Esophagus squamous epithelium (tissue), 5 donors: ENCODE data around the gene CAMK2G. TPM values are rescaled to one million over a fixed set of nuclear protein-coding genes. Genes with fewer than 3 reads are reported as not detected.

ENCODE experiments used
- DNase-seq: peaks from one replicate; lab custom pipeline; 2025; lab: John Stamatoyannopoulos, UW
- H3K27ac ChIP-seq, 4 donors: fragments of 200-600 bp; sonication (generic); one replicate each; pipeline ENCODE4 v1.5.1; 2016 to 2019; ENCODE audit warnings: mild to moderate bottlenecking in 1 of 4
- H3K27me3 ChIP-seq, 4 donors: fragments of 200-600 bp; sonication (generic); 1 replicate in 3 of 4; 2 replicates in 1 of 4; pipeline versions ENCODE4 v1.5.1 to v1.6.0; 2017 to 2021; ENCODE audit warnings: antibody characterized with exemption in 1 of 4
- H3K36me3 ChIP-seq, 3 donors: fragments of 200-600 bp; sonication (generic); one replicate each; pipeline ENCODE4 v1.5.1; 2016 to 2019
- H3K4me1 ChIP-seq, 3 donors: fragments of 200-600 bp; sonication (generic); one replicate each; pipeline ENCODE4 v1.5.1; 2017 to 2019
- H3K4me3 ChIP-seq, 4 donors: fragments of 200-600 bp; sonication (generic); 1 replicate in 3 of 4; 2 replicates in 1 of 4; pipeline ENCODE4 v1.5.1; 2016 to 2019; ENCODE audit warnings: mild to moderate bottlenecking in 2 of 4, moderate library complexity in 1 of 4
- H3K9me3 ChIP-seq, 3 donors: fragments of 200-600 bp; sonication (generic); one replicate each; pipeline ENCODE4 v1.5.1; 2016 to 2019
- POLR2A ChIP-seq, 4 donors: fragments of 450-650 bp; IDR thresholded peaks; one replicate each; pipeline ENCODE4 v1.6.1; 2017; ENCODE audit warnings: antibody characterized with exemption in 4 of 4, mild to moderate bottlenecking in 4 of 4, moderate library complexity in 3 of 4
- WGBS, 2 donors: methylation state at CpG; one replicate each; pipeline ENCODE4 v1.1.5; 2018; 5-methylcytosine and 5-hydroxymethylcytosine counted together
- intact Hi-C: fragments of 100-400 bp; cut with DNase I; formaldehyde crosslinking; loops from one replicate; pipeline ENCODE4 v1.15.0; 2022
- total RNA-seq, 4 donors: library from RNA; depleted of rRNA; stranded (reverse); fragments of >200 nt; gene quantifications; one replicate each; pipeline ENCODE4 v1.1.0, GENCODE V29; 2016
- TF ChIP-seq, protein P1 (sequence below), 6 experiments: fragments of 450-650 bp in 4 of 6; fragments of 200-600 bp in 2 of 6; sonication (generic) in 2 of 6; IDR thresholded peaks; one replicate each; pipeline ENCODE4 v1.5.1; 2016 to 2019; ENCODE audit warnings: antibody characterized with exemption in 6 of 6, mild to moderate bottlenecking in 4 of 6, moderate library complexity in 4 of 6
- donor health status: DM: yes; HTN: yes; CAD: no.

CAMK2G gene
- total RNA-seq, 4 donors from 2014 or later: 15.5 to 37.0 (median 28.6) TPM

DNA sequence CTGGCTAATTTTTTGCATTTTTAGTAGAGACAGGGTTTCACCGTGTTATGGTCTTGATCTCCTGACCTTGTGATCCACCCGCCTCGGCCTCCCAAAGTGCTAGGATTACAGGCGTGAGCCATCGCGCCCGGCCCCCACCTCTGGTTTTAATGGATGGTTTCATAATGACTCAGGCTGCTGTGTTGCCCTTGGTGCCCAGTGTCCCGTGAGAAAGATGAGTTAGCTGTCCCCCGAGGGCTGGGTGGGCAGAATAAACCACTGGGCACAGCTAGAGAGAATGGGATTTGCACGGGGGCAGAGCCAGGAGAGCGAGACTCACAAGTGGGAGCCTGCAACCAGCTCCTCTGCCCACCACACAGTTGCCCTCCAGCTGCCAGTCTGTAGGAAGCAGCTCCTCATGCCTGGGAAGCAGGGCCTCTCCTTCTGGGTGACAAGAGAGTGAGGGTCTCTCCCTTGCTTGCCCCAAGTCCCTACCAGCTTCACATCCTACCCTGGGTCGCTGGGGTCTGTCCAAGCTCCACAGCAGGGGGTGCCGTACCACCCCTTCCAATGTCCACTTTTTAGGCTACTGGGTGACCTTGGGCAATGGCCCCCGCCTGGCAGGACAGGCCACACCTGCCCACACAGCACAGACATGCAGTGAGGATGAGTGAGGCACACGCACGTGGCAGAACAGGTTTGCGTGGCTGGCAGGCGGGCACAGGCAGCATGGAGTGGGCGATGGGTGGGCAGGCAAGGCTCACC lies 46.8 kb downstream of the CAMK2G start:
- no peaks in the 10 kb centered on the region for H3K27me3 ChIP-seq
- peaks cover 10 to 84% (median 10%) of the 10 kb centered on the region in 3 donors for H3K36me3 ChIP-seq
- no peak for DNase-seq
- no peak overlapping the region for H3K4me3 ChIP-seq
- TF ChIP-seq POLR2A (IDR thresholded peaks at IDR 0.05): no peak
- TF ChIP-seq, protein P1, sequence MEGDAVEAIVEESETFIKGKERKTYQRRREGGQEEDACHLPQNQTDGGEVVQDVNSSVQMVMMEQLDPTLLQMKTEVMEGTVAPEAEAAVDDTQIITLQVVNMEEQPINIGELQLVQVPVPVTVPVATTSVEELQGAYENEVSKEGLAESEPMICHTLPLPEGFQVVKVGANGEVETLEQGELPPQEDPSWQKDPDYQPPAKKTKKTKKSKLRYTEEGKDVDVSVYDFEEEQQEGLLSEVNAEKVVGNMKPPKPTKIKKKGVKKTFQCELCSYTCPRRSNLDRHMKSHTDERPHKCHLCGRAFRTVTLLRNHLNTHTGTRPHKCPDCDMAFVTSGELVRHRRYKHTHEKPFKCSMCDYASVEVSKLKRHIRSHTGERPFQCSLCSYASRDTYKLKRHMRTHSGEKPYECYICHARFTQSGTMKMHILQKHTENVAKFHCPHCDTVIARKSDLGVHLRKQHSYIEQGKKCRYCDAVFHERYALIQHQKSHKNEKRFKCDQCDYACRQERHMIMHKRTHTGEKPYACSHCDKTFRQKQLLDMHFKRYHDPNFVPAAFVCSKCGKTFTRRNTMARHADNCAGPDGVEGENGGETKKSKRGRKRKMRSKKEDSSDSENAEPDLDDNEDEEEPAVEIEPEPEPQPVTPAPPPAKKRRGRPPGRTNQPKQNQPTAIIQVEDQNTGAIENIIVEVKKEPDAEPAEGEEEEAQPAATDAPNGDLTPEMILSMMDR (IDR thresholded peaks at IDR 0.05): no peak
- H3K9me3 ChIP-seq: no peaks in the 10 kb centered on the region
- peaks cover 0 to 11% (median 0%) of the 10 kb centered on the region in 3 donors for H3K4me1 ChIP-seq
- 57 to 65% methylated on average over 10 to 13 of the region's 19 CpGs for WGBS, 2 donors
- no peak overlapping the region for H3K27ac ChIP-seq
- intact Hi-C loops: no loop called here

DNA sequence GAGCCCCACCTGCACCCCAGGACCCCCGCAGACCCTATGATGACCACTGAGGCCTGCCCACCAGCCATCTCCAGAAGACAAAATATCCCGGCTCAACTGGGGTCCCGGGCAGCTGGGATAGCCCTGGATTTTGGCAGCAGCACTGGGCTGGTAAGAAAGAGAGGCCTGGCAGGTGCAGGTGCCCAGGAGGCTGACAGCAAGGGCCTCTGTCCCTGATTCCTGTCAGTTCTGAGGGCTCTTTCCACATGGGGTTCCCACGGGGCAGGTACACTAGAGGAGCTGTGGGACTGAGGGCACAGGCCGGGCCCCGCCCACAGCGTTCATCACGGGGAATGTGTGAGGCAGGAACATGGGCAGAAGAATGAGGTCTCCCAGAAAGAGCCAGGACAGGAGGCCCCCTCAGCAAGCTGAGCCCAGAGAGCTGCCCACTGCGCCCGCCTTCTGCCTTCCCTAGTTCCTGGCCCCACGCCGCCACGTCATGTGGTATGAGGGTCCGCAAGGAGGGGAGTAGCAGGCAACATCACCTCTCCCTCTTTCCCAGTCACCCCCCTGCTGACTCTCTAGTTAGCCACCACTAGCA lies 50.1 kb downstream of the CAMK2G start:
- no peaks in the 10 kb centered on the region for H3K9me3 ChIP-seq
- DNase-seq: no peak
- intact Hi-C loops: no loop called here
- H3K4me3 ChIP-seq: no peak overlapping the region
- H3K36me3 ChIP-seq: peaks cover 10 to 79% (median 18%) of the 10 kb centered on the region in 3 donors
- 96 to 100% methylated on average over 3 to 10 of the region's 14 CpGs for WGBS, 2 donors
- no peak overlapping the region for H3K27ac ChIP-seq
- H3K4me1 ChIP-seq: peaks cover 7 to 36% (median 10%) of the 10 kb centered on the region in 3 donors
- no peak for TF ChIP-seq POLR2A (IDR thresholded peaks at IDR 0.05)
- TF ChIP-seq, protein P1 (IDR thresholded peaks at IDR 0.05): no peak
- no peaks in the 10 kb centered on the region for H3K27me3 ChIP-seq

DNA sequence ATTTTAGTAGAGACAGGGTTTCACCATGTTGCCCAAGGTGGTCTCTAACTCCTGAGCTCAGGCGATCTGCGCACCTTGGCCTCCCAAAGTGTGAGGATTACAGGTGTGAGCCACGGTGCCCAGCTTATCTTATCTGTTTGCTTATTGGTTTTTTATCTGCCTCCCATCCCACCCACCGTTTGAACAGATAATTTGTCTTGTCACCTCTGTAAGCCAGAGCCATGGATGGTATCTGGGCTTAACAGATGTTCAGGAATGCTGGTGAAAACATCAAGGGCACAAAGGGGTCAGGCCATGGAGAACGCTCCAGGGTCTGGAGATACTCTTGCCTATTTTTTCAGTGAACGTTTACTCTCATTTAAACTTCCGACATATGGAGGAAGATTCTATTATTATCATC lies 51.0 kb downstream of the CAMK2G start:
- H3K4me3 ChIP-seq: no peak overlapping the region
- TF ChIP-seq, protein P1 (IDR thresholded peaks at IDR 0.05): no peak
- TF ChIP-seq POLR2A (IDR thresholded peaks at IDR 0.05): no peak
- intact Hi-C loops: no loop called here
- peaks cover 16 to 44% (median 19%) of the 10 kb centered on the region in 3 donors for H3K4me1 ChIP-seq
- 86 to 94% methylated on average over 6 to 7 of the region's 7 CpGs for WGBS, 2 donors
- DNase-seq: no peak
- H3K27ac ChIP-seq: no peak overlapping the region
- H3K9me3 ChIP-seq: no peaks in the 10 kb centered on the region
- no peaks in the 10 kb centered on the region for H3K27me3 ChIP-seq
- H3K36me3 ChIP-seq: peaks cover 10 to 82% (median 18%) of the 10 kb centered on the region in 3 donors

DNA sequence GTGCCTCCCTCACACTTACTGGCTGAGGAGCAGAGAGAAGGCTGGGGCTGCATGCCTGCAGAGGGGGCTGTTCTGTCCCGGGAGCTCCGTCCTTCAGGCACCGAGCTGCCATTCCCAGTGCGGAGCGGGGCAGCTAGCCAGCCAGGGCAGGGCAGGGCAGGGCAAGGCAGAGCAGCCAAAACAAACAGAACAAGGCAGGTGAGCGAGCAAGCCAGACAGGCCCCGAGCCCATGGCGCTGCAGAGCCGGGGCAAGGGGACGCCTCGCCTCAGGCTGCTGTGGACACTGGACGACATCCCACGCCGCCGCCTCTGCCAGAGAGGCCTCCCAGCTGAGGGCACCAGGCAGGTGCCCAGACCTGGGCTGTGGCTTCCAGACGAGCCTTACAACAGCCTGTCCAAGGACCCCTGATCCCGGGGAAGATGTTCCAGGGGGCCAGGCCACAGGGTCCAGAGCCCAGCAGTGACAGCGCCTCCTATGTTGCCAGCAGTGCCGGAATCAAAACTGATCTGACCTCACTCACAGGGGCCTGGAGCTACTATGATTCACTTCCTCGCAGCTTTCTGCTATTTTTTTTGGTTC lies 54.8 kb downstream of the CAMK2G start:
- peaks cover 19 to 70% (median 38%) of the 10 kb centered on the region in 3 donors for H3K4me1 ChIP-seq
- H3K27me3 ChIP-seq: no peaks in the 10 kb centered on the region
- H3K9me3 ChIP-seq: no peaks in the 10 kb centered on the region
- WGBS, 2 donors: 39 to 83% methylated on average over 1 to 2 of the region's 20 CpGs
- peak overlapping the region; percentile 59 to 76 (median 71) for H3K27ac ChIP-seq
- no peak for TF ChIP-seq POLR2A (IDR thresholded peaks at IDR 0.05)
- TF ChIP-seq, protein P1 (IDR thresholded peaks at IDR 0.05): peak in 2 of 6 experiments; percentile 12 to 20
- DNase-seq: no peak
- peak overlapping the region in 1 of 4 donors; percentile 6 for H3K4me3 ChIP-seq
- intact Hi-C loops: no loop called here
- peaks cover 3 to 84% (median 14%) of the 10 kb centered on the region in 3 donors for H3K36me3 ChIP-seq

DNA sequence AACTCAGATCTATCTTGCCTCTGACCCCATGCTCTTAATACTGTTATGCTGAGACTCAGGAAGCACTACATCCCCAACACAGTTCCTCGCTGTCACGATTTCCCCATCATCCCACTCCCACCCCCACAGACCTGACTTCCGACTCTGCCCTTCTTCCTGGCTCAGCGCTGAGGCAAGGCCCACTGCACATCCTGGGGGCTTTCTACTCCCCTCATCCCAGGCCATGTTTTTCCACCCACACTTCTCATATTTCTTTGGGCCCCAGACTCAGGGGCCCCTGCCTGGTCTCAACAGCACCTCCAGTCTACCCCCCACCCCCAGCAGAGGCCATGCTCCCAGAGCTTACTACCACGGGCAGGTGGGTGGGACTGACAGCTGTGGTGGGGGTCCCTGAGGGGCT lies 55.3 kb downstream of the CAMK2G start:
- Histone ChIP-seq H3K4me1 (peaks cover 19 to 75% (median 38%) of the 10 kb centered on the region in 3 donors), H3K4me3 (peak overlapping the region in 1 of 4 donors; percentile 6)
- 58 to 70% methylated on average over 3 to 4 of the region's 5 CpGs for WGBS, 2 donors

More for the DNA sequence above, 55.3 kb downstream of the CAMK2G start:
- no peaks in the 10 kb centered on the region for H3K27me3 ChIP-seq
- no peaks in the 10 kb centered on the region for H3K9me3 ChIP-seq
- H3K27ac ChIP-seq: peak overlapping the region; percentile 59 to 76 (median 71)
- TF ChIP-seq POLR2A (IDR thresholded peaks at IDR 0.05): no peak
- TF ChIP-seq, protein P1 (IDR thresholded peaks at IDR 0.05): no peak
- intact Hi-C loops: no loop called here
- no peak for DNase-seq
- peaks cover 0 to 84% (median 14%) of the 10 kb centered on the region in 3 donors for H3K36me3 ChIP-seq
